Stimulated activated CD8-positive, alpha-beta memory T cell treated with anti-CD3 and anti-CD28 coated beads, Interleukin-7, amount 100 ng/mL, for 48 hours (primary cell): ENCODE data around the gene GALNT9.
"Not testable (repeated sequence)": the region's sequence is repeated elsewhere in the genome, so short reads cannot be mapped to it uniquely, and the experiment has no call there.

ENCODE experiments used
- DNase-seq, 2 donors: peaks; one replicate each; pipeline ENCODE4 v3.0.0-alpha.2; 2020; ENCODE audit warnings: low read depth in 1 of 2; ENCODE audit errors: extremely low read depth in 1 of 2

GALNT9 gene

DNA sequence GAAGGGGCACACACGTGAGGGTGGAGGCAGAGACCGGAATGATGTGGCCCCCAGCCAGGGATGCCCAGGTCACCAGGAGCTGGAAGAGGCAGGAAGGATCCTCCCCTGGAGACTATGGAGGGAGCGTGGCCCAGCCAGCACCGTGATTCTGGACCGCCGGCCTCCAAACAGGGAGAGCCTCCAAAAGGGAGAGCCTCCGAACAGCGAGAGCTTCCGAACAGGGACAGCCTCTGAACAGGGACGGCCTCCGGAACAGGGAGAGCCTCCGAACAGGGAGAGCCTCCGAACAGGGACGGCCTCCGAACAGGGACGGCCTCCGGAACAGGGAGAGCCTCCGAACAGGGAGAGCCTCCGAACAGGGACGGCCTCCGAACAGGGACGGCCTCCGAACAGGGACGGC lies 33.8 kb downstream of the GALNT9 start:
- DNase-seq: not testable (repeated sequence)

GRCh38 chr12:132295101-132295526 lies 34.3 kb downstream of the GALNT9 start:
- no peak for DNase-seq

GRCh38 chr12:132294121-132295034 lies 35.0 kb downstream of the GALNT9 start:
- no peak for DNase-seq

- no peak for DNase-seq
These were observed 36.8 kb downstream of the GALNT9 start for GRCh38 chr12:132292328-132293319.

GRCh38 chr12:132291402-132292175 lies 37.8 kb downstream of the GALNT9 start:
- no peak for DNase-seq

DNA sequence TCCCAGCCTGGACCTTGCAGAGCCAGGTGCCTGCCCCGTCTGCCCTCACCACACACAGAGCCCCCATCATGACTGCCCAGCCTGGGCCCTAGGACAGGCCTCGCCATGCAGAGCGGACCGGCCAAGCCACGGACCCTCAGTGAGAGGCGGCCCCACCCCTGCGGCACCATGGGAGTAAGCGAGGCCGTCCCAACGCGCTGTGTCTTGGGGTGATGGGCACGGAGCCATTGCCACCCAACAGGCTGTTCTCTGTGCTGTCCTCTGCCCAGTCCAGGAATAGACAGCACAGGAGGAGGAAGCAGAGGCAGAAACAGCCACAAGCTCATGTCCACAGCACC lies 39.2 kb downstream of the GALNT9 start:
- DNase-seq: no peak

DNA sequence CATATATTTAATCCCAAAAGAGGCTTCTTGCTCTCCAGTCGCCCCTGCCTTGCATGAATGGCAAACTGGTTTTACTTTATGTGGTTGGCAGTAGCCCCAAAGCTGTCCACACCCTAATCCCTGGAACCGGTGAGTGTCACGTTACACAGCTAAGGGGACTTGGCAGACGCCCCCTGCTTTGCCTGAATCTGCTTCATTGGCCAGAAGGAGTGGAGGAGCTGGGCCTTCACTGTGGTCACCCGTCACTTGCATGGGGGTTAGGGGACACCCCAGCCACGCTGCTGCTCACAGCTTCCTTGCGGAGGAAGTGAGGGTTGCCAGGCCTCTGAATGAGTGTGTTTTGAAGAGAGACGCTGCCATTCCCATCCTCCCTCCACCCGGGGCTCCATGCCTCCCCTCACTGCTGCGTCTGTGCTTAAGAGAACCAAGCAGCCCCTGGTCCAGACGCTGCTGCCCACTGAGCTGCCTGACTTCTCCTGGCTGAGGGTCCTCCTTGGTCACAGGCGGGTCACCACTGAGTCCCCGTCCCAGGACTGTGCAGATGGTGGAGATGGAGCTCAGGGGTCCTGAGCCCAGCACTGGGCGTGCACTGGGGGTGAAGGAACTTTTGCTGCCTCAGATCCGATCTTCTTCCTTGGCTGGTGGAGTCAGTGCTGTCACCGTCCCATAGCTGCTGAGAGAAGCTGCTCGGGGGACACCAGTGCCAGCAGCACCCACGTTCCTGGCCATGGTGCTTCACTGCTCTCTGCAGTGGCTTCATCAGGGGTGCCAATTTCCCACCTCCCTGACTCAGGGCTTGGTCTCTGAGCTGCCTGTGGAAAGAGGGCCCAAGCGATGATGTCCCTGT lies 39.8 kb downstream of the GALNT9 start:
- no peak for DNase-seq

GRCh38 chr12:132288516-132289215 lies 40.7 kb downstream of the GALNT9 start:
- no peak for DNase-seq

- DNase-seq: no peak
These were observed 41.8 kb downstream of the GALNT9 start for GRCh38 chr12:132287391-132288238.

DNA sequence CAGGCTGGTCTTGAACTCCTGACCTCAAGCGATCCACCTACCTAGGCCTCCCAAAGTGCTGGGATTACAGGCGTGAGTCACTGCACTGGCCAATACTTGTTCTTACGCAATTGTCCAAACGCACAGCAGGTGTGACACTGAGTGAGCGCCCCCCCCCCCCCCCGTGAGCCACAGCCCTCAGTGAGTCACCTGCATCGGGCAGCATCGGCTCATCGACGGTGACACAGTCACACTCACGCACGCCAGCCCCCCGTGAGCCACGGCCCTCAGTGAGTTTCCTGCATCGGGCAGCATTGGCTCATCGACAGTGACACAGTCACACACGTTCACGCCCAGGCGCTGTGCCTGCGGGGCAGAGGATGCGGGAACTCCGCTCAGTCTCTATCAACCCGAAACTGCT lies 42.5 kb downstream of the GALNT9 start:
- DNase-seq: peak in 1 of 2 donors; percentile 5

- DNase-seq: no peak
These were observed 43.3 kb downstream of the GALNT9 start for GRCh38 chr12:132285991-132286681.

DNA sequence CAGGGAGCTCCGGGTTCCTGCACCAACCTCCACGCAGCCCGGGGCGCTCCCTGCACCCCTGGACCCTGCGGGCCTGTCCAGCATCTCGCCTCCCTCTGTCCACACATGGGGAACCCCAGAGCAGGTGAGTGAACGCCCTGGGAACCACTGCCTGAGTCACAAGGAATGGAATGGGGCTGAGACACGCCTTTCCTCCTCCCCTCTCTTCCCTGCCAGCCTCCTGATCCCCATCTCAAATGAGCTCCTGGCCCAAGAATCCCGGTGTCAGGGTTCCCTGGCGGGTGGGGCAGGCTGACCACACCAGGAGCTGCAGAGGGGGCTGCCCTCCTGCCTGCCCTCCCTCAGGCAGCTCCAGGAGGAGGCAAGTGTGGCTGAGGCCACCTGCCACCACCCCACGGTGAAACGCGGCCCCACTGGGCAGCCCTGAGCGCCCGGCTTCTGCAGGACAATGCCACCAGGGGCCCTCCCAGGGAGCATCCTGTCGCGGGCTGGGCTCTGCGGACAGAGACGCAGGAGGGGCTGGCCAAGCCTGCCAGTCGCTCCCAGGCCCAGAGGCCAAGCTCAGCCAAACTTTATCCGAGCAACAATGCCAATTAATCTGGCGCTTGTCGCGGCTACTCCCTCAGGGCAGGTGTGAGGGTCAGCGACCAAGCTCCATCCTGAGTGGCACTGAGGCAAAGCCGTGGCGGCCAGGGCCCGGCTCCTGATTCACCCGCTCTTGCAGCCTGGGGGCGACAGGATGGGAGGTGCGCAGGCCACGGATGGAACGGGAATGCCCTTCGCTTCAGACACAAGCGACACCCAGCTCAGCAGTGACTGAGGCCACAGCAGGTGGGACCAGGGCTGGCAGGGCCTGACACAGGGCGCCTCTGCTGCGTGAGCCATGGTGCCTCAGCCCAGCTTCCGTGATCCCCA lies 44.3 kb downstream of the GALNT9 start:
- no peak for DNase-seq

GRCh38 chr12:132284071-132284826 lies 45.1 kb downstream of the GALNT9 start:
- no peak for DNase-seq

DNA sequence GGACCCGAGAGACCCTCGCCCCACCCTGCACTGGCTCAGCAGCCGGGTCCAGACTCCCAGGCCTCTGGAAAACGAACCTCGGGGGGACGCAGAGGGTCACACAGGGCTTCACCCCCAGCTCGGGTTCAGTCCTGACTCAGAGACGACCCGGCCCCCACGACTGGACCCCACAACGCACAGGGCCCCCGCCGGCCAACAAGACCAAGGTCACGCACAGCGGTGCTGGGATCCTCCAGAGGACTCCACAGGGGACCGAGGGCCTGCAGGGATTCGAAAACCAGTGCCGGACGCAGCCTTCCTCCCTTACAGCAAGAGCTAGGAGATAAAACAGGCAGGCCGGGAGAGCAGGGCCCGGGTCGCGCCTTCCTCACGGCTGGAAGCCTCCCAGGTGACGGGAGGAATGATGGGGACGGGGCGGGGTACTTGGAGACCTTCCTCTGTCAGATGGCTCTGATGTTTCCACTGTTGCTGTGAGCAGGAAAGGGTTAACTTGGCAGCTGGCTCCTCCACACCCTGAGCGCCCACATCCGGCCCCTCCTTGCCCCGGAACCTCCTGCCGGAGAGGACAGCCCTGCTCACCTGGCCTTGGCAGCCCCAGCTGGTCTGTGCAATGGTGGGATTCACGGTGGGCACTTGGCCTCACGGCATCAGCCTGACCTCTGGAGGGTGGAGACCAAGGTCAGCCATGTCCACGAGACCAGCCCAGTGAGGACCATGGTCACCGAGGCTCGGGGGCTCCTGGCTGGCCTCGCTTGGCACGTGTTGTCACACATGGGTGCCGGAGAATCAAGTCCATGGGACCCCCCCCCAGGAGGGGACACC lies 46.2 kb downstream of the GALNT9 start:
- DNase-seq: no peak
